Measurements from ENCODE around the gene PELI3.
"Not testable (repeated sequence)": the region's sequence is repeated elsewhere in the genome, so short reads cannot be mapped to it uniquely, and the experiment has no call there.

PELI3 gene

GRCh38 chr11:66447012-66447411 is 19.7 kb upstream of the PELI3 start:
- DNase-seq: no peak

GRCh38 chr11:66448523-66448922 is 18.2 kb upstream of the PELI3 start:
- DNase-seq: no peak

- no peak for DNase-seq
These were observed 16.1 kb upstream of the PELI3 start for GRCh38 chr11:66450560-66450959.

- DNase-seq: no peak
These were observed 15.0 kb upstream of the PELI3 start for GRCh38 chr11:66451663-66452062.

GRCh38 chr11:66454247-66454646 is 12.5 kb upstream of the PELI3 start:
- no peak for DNase-seq

GRCh38 chr11:66454828-66455227 is 11.9 kb upstream of the PELI3 start:
- no peak for DNase-seq

- no peak for DNase-seq
These were observed 8.9 kb upstream of the PELI3 start for GRCh38 chr11:66457826-66458225.

GRCh38 chr11:66459138-66459778 is 7.4 kb upstream of the PELI3 start:
- DNase-seq: no peak

- DNase-seq: no peak
These were observed 4.7 kb upstream of the PELI3 start for GRCh38 chr11:66462010-66462409.

- no peak for DNase-seq
These were observed 3.8 kb upstream of the PELI3 start for GRCh38 chr11:66462911-66463310.

GRCh38 chr11:66464116-66464515 is 2.6 kb upstream of the PELI3 start:
- DNase-seq: not testable (repeated sequence)

- DNase-seq: no peak
These were observed 1.8 kb upstream of the PELI3 start for GRCh38 chr11:66464916-66465315.

GRCh38 chr11:66465373-66466224 is 1.1 kb upstream of the PELI3 start:
- DNase-seq: no peak

- no peak for DNase-seq
These were observed 442 bp downstream of the PELI3 start for GRCh38 chr11:66467034-66467659.

GRCh38 chr11:66467756-66468155 is 1.1 kb downstream of the PELI3 start:
- no peak for DNase-seq

- DNase-seq: no peak
These were observed 2.0 kb downstream of the PELI3 start for GRCh38 chr11:66468691-66469090.

GRCh38 chr11:66469441-66469840 is 2.7 kb downstream of the PELI3 start:
- no peak for DNase-seq

- no peak for DNase-seq
These were observed 3.3 kb downstream of the PELI3 start for GRCh38 chr11:66470015-66470414.

- no peak for DNase-seq
These were observed 4.4 kb downstream of the PELI3 start for GRCh38 chr11:66471142-66471541.

GRCh38 chr11:66472054-66472453 is 5.3 kb downstream of the PELI3 start:
- no peak for DNase-seq

- DNase-seq: no peak
These were observed 6.5 kb downstream of the PELI3 start for GRCh38 chr11:66473167-66473566.

GRCh38 chr11:66473608-66474515 is 7.2 kb downstream of the PELI3 start:
- DNase-seq: no peak

Measured in cortex of kidney (tissue), 1 donor.